HG03103 (cell line): ENCODE data around the gene RGL2.

Experiments used
- ATAC-seq: cut with Tn5 transposase; IDR thresholded peaks from one replicate; pipeline ENCODE4 v1.9.1; 2021; ENCODE audit warnings: low read depth; ENCODE audit not compliant: unreplicated experiment

The RGL2 gene

DNA sequence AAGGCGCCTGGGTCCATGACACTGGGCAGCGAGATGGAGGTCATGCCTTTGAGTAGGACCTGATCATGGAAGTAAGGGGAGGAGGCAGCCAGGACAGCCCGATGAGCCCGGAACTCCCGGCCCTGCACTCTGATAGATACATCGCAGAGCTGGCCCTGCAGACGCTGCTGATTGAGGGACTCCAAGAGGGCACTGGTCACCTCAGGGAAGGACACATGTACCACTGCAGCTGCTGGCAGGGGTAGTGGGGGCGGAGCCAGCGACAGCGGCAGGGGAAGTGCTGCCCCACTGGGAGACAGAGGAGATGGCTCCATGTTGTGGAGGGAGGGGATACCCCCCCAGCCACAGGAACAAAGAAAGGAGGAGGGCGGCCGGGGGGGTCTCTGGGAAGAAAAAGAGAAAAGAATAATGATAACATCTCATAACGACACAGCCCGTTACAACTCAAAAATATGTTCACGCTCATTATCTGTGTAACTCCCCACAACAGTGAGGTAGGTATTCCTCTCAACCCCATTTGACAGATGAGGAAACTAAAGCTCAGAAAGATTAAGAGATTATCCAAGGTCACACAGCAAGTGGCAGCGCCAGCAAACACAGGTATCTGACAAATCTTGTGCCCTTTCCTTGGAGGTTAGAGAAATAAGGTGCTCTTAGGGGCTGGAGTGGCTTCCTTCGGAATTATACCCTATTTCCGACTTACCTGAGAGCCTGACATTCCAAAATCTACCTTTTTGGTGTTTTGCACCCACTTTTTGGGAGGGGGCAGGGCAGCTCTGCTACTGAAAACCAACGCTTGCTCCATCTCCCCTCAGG is 18.1 kb upstream of the RGL2 start:
- ATAC-seq: no peak

DNA sequence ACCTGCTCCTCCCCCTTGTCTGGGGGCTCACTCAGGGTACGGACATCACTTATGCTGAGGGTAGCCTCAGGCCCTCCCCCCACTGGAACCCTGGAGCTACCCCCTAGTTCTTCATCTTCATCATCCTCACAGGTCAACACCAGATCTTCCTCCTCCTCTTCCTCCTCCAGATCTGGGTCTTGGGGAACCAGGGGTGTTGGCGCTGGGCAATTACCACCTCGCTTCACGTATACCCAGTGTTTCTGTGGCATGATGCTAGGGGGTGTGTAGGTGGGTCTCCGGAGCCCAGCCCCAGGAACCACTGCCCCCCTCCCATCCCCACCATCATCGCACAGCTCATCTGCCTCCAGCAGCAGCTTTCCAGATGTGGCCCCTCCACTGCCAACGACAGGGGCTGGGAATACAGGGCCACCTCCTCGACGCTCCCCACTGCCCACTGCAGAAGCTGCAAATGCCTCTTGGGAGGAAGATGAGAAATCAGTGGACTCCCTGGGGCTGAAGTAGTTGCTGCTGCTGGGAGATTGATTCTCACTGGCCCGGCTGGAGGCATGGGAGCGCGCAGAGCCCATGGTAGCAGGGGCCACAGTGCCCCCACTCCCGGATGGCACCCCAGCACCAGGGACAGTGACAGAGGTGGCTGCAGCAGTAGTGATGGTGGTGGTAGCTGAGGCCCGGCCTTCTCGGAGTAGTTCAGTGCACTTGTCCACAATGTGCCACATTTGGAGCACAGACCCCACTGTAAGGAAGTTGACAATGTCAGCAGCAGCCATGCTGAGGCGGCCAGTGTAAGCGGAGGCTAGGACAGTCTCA is 17.3 kb upstream of the RGL2 start:
- ATAC-seq: no peak

DNA sequence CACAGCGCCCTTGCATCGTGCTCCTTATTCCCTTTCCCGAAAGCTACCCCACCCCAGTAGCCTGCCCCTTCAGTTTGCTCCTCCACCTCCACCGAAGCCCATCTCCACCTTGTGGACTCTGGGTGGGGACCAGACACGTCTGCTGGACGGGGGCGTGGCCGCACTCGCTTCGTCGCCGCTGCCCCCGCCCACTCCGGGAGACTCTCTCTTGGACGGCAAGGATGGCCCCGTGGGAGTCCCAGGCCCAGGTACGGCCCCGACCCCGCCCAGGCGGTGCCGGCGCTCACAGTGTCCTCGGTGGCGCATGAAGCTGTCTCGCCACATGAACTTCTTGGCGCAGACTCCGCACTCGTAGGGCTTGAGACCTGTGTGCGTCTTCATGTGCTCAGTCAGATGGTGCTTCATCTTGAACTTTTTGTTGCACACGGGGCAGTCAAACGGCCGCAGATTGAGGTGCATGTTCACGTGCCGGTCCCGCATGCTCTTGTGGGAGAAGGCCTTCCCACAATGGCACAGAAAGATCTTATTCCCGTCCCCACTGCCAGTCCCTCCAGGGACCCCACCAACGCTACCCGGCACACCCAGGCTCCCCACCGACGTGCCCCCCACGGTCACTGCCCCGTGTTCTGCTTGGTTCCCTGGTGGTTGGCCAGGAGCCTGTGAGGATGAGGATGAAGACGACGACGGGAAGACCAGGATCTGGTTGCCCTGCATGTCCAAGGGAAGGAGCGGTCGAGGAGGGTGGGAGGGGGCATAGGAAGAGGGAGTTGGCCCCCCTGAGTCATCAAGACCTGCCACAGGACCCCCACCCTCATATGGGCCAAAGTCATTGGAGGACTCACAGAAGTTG is 16.4 kb upstream of the RGL2 start:
- no peak for ATAC-seq

DNA sequence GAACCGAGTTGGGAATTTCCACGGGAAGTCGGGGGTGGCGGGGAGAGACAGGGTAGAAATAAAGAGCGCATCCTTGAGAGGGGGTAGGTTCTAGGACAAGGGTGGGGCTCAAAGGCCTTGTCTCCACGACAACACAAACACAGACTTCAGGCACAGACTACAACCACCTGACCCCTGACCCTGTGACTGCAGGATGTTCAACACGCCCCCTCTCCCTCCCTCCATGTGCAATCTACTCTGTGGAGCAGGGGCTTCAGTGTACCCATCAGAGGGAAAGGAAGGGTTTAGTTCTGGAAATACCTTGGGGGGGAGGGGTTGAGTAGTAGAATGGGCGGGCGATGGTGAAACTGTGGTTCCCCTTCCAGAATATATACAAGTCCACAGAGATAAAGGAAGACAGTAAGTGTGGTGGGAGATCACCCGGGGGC is 15.8 kb upstream of the RGL2 start:
- ATAC-seq: no peak

DNA sequence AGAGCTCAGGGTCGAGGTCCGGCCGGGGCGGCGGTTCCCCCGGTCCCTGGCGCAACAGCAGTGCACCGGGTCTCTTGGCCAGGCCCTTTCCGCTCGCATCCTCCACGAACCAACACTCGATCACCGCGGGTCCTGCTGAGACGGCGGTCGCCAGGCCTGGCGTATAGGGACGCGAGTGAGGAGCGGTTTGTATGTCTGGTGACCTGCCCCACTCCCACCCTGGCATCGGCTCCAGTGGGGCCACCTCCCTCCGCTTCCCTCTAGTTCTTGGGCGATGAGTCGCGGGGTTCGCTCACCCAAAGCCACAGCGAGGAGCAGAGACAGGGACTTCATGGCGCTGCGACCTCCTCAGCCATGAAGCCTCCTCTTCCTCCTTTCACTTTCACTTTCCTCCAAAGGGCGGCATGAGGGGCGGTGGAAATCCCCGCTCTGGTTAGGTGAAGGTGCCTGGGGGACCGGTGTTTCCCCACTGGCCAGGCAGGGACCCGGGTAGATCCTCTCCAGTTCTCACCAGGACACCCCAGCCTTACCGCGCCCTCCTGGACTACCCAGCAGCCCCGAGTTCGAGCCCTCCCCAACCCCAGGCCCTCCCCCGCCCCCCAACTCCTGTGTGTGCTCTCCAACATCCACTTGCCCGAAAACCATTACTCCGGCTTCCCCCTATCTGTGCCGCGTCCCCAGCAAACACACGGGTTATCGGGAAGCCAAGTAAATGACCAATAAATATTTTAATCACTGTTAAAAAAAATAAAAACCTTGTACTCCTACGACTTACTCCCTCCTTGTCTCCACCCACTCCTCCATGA is 15.2 kb upstream of the RGL2 start, which contains the start of gene TAPBP:
Gene TAPBP (minus strand): TSS at position 370 of the 806 bp plus-strand sequence. CDS start 37 bp downstream, at position 333.
- no peak for ATAC-seq

DNA sequence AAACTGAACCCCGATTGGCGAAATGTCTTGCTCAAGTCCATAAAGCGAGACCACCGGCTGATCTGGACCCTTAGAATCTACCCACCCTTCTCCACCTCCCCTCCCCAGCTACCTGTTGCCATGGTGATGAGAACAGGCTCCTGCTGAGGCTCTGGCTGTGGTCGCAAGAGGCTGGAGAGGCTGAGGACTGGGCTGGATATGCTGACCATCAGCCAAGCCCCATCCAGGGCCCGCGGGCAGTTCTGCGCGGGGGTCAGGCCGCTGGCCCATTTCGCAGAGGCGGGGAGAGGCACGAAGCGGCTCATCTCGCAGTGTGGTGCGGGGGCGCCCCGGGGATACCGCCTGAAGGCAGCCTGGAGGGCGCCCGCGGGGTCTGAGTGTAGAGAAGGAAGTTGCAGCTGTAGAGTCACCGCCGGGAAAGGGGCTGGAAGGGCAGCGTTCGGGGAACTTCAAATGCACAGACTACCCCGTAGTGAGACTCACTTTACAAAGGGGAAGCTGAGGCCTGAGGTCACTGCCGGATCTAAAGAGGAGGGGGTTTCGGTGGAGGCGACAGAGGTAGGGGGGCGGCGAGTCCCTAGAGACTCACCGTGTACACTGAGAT is 14.5 kb upstream of the RGL2 start:
- no peak for ATAC-seq

DNA sequence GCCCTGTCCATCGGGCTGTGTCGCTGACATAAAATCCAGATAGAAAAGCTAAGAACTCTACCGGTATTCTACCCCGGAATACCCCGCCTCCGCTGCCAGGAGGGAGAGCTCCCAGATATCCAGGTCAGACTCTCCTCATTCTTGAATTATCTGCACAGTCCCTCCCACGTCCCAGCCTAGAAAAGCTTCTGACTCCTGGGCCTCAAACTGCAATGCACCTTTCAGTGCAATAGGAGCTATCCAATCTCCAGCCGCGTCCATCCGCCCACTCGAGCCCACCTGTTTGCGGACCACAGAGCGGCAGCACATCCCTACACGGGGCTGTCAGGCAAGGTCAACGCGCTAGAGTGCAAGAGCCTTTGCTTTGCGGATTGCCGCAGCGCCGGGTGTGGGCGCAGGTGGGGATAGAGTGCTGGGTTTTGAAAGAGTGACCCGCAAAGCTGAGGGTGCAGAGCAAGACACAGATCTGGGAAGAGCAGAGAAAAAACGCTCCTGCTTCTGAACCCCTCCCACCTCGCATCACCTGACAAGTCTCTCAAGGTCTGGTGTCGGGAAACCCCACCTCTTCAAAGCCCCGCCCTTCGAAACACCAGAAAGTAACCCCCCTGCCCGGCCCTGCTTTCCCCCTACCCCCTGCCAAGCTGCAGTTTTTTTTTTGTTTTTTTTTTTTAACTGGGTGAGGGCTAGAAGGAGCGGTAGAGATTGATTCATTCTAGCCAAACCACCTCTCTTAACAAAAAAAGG is 13.8 kb upstream of the RGL2 start:
- ATAC-seq: no peak

DNA sequence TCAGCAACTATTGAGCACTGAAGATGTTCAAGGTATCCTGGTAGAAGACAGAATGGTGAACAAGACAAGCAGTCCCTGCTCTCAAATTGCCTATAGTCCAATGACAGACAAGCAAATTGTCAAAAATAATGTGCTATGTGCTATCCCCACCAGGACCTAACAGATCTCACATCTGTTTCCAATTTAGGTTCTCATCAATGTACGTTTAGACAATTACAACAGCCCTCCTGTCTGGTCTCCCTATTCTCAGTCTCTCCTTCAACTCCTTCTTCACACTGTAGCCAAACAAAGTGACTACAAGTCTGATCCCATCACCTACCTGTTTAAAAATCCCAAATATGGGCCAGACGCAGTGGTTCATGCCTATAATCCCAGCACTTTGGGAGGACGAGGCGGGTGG is 7.6 kb upstream of the RGL2 start:
- ATAC-seq: no peak

DNA sequence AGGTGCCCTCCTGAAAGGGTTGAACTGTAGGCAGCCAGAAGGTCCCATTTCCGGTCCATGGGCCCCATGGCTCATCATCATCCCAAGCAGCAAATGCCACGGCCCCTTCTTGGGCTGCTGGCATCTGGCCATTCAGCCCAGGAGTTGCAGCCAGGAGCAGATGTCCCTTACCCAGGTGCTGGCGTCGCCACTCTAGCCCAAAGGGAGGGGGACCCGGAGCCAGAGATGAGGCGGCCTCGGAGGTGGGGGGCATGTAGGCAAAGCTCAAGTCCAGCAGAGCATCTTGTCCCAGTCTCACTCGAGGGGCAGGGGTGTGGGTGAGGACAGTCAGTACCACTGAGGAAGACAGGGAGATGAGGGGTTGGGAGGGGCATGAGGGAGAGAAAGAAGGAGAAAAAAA is 6.3 kb upstream of the RGL2 start:
- no peak for ATAC-seq

DNA sequence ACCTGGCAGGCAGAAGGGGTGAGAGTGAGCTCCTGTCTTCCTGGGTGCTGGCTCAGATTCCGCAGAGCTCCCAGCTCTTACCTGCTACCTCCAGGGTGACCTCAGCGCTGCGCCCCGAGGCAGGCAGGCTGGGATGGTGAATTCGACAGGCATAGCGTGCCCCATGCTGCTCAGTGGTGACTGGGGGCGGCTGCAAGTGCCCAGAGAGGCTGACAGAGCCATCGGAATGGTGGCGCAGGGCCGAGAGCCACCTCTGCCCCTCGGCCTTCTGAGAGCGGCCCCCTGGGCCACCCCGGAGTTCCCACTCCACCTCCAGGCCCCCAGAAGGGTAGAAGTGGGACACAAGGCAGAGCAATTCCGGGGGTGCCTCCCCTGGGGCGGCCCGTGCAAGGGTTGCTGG is 5.5 kb upstream of the RGL2 start:
- no peak for ATAC-seq

DNA sequence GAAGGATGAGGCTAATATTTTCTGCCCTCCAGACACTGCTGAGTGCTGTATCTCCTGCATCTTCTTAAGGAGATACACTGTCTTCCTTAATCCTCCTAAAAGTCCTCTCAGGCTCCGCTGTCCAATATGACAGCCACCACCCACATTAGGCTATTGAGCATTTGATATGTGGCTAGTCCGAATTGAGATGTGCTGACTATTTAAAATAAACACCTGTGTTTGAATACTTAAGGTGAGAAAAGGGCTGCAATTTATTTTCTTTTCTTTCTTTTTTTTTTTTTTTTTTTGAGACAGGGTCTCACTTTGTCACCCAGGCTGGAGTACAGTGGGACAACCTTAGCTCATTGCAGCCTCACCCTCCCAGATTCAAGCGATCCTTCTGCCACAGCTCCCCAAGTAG is 3.1 kb upstream of the RGL2 start:
- ATAC-seq: no peak

DNA sequence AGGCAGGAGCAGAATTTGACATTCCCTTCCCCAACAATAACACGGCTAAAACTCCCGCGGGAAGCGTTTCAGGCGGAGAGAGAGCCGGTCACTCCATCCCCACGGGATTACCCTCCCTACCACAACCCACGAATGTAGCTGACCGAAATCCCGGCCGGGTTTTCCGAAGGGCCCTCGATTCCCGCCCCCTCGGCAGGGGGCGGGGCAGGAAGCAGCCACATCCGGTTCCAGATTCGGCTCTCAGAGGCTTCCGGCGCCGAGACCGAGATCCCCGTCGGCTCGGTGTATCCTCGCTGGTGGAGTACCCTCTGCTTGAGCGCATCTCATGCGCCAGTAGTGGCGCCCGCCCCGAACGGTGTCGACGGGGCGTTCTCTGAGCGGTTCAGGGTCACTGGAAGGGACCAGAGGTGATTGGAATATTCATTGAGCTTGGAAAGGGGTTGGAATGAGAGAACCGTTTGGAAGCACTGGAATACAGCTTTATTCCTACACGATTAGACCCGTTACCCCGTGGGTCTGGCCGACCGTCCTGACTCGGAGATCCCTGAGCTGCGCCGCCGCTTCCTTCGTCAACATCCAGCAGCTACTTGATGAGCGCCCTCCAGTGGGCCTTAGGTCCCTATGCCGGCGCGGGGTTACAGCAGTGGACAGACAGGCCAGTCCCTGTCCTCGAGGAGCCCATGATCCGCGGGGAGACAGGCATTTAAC is 649 bp upstream of the RGL2 start:
- ATAC-seq: peak; percentile 75

DNA sequence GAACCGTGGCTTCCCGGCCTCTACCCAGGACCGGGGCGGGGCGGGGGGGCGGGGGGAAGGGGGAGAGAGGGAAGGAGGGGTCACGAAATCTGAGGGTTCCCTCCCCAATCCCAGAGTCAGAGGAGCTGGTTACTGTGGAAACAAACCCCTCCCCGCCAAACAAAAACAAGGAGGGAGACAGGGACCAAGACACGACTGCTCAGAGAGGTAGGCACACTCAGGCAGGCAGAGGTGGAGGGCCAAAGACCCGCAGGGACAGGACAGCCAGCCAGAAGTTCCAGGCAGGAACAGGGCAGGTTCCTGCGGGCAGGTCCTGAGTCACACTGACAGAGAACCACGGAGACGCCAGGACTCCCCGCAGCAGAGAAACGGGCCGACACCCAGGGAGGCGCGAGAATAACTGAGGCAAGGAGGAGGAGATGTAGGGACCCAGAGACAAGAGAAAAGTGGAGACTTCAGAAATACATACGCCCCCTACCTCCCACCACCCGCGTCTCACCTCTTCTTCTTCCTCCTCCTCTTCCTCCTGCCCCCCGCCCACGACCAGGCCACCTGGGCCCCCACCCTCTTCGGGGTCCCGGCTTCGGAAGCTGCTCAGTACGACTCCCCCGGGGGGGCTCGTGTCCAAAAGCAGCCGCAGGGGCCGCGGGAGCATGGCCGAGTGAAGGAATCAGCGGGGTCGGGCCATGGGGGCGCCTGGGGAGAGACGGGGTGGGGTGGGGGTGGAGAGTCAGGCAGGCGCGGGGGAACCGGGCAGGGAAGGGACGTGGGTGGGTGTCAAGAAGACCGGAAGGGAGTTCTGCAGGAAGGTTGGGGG is 578 bp downstream of the RGL2 start:
- ATAC-seq: no peak

DNA sequence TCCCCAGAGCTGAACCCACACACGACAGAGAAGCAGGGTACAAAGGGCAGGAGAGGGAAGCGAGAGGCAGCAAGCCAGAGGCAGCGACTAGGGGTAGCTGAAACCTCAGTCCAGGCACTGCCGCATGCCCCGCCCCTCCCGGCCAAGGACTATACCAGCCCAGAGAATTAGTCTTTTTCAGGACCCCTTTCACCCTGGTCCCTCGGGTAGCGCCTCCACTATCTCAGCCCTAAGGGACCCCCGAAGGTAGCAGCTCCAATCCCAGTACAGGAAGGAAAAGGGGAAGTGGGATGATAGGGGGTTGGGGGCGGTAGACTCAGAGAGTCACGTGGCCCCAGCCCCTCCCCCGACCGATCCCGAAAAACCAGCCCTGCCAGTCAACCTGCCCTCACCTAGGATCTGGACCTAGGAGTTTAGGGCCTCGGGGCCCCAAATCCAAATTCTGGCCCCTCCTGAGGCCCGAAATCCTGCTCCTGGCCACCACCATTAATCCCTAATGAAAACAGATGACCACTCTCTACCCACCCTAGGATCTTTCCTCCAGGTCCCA is 1.3 kb downstream of the RGL2 start:
- ATAC-seq: no peak

DNA sequence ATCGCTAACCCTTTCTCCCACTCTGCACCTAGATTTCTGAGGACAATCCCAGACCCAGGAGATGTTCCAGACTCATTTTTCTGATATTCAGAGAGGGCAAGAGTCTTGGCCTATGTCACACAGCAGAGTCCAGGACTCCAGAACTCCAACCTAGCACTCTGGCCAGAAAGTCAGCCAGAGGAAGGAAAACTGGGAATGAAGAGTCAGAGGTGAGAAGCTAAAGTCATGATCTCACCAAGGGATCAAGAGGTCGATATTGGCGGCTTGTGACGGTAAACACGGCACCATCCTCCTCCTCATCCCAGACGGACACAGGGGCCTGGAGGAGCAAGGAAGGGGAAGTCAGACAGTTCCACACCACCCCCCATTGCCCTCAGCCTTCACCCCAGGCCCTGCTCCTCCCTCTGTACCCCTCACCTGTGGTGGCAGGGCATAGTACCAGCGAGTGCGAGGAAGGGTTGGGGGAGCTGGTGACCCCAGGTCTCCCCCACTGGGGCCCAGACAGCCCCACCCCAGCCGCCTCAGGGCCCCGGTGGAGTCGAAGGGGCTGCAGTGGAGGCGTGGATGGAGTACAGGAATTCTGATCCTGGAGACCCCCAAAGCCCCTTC is 1.8 kb downstream of the RGL2 start:
- ATAC-seq: no peak

DNA sequence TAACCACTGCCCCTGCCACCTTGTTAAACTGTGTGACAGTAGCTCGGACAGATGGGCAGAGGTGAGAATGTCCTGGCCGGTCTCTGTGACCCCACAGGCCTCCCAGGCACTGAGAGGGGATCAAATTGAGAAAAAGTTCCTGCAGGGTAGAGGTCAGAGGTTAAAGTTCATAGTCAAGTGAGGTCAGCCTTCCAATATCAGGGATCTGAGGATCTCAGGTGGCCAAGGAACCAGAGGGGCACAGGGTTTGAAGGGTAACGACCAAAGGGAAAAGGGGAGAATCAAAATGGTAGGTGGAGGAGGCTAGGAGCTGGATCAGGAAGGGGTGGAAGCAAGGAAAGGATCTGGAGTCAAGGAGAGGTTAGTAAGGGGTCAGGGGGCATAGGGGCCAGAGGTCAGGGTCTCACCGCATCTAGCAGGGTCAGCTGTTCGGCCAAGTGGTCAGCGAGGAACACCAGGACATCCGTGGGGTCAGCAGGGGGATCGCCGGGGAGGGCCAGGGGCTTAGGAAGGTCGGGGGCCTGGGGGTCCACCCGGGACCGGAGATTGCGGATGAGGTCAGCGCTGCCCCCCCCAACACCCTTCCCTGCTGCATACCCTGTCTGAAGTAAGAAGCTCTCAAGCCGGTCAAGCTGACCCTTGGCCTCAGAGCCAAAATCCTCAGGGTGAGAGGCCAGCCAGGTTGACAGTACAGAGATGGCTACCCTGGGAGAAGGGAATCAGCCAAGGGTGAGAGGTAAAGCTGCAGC is 2.9 kb downstream of the RGL2 start:
- no peak for ATAC-seq
